ENCODE results near the gene NDUFS3. TPM values are rescaled to one million over a fixed set of nuclear protein-coding genes. Genes with fewer than 3 reads are reported as not detected.
"Not testable (repeated sequence)": the region's sequence is repeated elsewhere in the genome, so short reads cannot be mapped to it uniquely, and the experiment has no call there.

NDUFS3 gene
- total RNA-seq, 2 donors from 2014 or later = 69.6 to 77.7 TPM

DNA sequence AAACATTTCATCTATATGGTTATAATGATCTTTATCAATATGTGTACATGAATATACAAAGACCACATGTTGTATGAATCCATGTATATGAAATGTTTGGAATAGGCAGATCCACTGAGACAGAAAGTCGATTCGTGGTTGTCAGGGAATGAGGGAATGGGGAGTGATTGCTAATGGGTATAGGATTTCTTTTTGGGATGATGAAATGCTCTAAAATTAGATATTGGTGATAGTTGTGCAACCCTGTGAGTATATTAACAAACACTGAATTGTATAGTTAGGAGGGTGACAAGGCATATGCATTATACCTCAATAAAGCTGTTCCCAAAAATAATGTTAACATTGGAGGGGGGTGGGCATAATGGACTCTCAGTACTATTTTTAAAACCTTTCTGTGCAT is 18.4 kb upstream of the NDUFS3 start:
- DNase-seq (ENCODE audit: low spot score) = no peak
- Histone ChIP-seq H3K27ac (no peak overlapping the region), H3K4me1 (replicated peaks) (no peaks in the 10 kb centered on the region), H3K27me3 (replicated peaks; ENCODE audit: insufficient read depth) (no peaks in the 10 kb centered on the region), H3K9me3 (no peaks in the 10 kb centered on the region), H3K4me3 (no peak overlapping the region), H3K36me3 (no peaks in the 10 kb centered on the region)
- intact Hi-C loops (cut with DNase I) = no loop called here
- no peak for TF ChIP-seq POLR2A (IDR thresholded peaks at IDR 0.05)
- no peak for TF ChIP-seq POLR2AphosphoS5 (IDR thresholded peaks at IDR 0.05)
- TF ChIP-seq, protein P1, sequence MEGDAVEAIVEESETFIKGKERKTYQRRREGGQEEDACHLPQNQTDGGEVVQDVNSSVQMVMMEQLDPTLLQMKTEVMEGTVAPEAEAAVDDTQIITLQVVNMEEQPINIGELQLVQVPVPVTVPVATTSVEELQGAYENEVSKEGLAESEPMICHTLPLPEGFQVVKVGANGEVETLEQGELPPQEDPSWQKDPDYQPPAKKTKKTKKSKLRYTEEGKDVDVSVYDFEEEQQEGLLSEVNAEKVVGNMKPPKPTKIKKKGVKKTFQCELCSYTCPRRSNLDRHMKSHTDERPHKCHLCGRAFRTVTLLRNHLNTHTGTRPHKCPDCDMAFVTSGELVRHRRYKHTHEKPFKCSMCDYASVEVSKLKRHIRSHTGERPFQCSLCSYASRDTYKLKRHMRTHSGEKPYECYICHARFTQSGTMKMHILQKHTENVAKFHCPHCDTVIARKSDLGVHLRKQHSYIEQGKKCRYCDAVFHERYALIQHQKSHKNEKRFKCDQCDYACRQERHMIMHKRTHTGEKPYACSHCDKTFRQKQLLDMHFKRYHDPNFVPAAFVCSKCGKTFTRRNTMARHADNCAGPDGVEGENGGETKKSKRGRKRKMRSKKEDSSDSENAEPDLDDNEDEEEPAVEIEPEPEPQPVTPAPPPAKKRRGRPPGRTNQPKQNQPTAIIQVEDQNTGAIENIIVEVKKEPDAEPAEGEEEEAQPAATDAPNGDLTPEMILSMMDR (IDR thresholded peaks at IDR 0.05) = no peak
- 85% methylated on average over 2 of the region's 2 CpGs for WGBS

DNA sequence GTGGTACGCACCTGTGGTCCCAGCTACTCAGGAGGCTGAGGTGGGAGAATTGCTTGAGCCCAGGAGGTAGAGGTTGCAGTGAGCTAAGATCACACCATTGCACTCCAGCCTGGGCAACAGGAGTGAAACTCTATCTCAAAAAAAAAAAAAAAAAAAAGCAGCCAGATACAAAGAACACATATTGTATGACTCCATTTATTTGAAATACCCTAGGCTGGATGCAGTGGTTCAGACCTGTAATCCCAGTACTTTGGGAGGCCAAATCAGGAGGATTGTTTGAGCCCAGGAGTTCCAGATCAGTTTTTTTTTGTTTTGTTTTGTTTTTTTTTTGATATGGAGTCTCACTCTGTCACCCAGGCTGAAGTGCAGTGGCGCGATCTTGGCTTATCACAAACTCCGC is 16.5 kb upstream of the NDUFS3 start:
- H3K4me1 ChIP-seq (replicated peaks); H3K36me3 ChIP-seq; H3K4me3 ChIP-seq; H3K27ac ChIP-seq; H3K27me3 ChIP-seq (replicated peaks; ENCODE audit: insufficient read depth); intact Hi-C loops (cut with DNase I); DNase-seq (ENCODE audit: low spot score); H3K9me3 ChIP-seq: not testable (repeated sequence)
- WGBS = 92% methylated on average over 4 of the region's 4 CpGs

DNA sequence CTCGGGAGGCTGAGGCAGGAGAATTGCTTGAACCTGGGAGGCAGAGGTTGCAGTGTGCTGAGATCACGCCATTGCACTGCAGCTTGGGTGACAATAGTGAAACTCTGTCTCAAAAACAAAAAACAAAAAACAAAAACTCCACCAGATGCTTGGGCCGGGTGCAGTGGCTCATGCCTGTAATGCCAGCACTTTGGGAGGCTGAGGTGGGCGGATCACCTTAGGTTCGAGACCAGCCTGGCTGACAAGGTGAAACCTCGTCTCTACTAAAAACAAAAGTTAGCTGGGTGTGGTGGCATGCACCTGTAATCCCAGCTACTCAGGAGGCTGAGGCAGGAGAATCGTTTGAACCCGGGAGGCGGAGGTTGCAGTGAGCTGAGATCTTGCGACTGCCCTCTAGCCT is 14.5 kb upstream of the NDUFS3 start:
- H3K9me3 ChIP-seq; H3K4me3 ChIP-seq; DNase-seq (ENCODE audit: low spot score); intact Hi-C loops (cut with DNase I); H3K27ac ChIP-seq; H3K36me3 ChIP-seq; H3K27me3 ChIP-seq (replicated peaks; ENCODE audit: insufficient read depth); H3K4me1 ChIP-seq (replicated peaks): not testable (repeated sequence)
- 91% methylated on average over 10 of the region's 10 CpGs for WGBS

DNA sequence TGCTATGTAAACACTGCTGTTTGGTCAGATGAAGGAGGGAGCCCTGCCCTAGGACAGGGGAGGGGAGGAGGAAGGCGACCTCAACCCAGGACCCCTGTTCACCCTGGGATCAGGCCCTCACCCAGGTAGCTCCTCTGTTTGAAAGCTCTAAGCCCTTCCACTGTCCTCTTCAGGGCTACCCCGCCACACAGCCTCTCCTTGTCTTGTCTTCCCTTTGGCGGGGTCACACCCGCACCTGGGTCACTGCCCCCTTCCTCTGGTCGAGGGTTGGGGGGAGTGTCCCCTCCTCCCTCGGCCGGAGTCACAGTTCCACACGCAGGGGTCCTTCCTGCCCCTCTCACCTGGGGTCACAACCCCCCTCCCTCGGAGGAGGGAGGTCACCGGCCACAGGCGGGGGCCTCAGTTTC is 13.9 kb upstream of the NDUFS3 start:
- no peak for TF ChIP-seq POLR2A (IDR thresholded peaks at IDR 0.05)
- TF ChIP-seq, protein P1 (IDR thresholded peaks at IDR 0.05) = no peak
- no peak for TF ChIP-seq POLR2AphosphoS5 (IDR thresholded peaks at IDR 0.05)
- H3K9me3 ChIP-seq = no peaks in the 10 kb centered on the region
- no peak for DNase-seq (ENCODE audit: low spot score)
- H3K27ac ChIP-seq = peak overlapping the region; percentile 79 to 80
- no peaks in the 10 kb centered on the region for H3K4me1 ChIP-seq (replicated peaks)
- no peaks in the 10 kb centered on the region for H3K36me3 ChIP-seq
- intact Hi-C loops (cut with DNase I) = no loop called here
- WGBS = 17% methylated on average over 11 of the region's 11 CpGs
- no peaks in the 10 kb centered on the region for H3K27me3 ChIP-seq (replicated peaks; ENCODE audit: insufficient read depth)
- H3K4me3 ChIP-seq = peak overlapping the region; percentile 84 to 86

DNA sequence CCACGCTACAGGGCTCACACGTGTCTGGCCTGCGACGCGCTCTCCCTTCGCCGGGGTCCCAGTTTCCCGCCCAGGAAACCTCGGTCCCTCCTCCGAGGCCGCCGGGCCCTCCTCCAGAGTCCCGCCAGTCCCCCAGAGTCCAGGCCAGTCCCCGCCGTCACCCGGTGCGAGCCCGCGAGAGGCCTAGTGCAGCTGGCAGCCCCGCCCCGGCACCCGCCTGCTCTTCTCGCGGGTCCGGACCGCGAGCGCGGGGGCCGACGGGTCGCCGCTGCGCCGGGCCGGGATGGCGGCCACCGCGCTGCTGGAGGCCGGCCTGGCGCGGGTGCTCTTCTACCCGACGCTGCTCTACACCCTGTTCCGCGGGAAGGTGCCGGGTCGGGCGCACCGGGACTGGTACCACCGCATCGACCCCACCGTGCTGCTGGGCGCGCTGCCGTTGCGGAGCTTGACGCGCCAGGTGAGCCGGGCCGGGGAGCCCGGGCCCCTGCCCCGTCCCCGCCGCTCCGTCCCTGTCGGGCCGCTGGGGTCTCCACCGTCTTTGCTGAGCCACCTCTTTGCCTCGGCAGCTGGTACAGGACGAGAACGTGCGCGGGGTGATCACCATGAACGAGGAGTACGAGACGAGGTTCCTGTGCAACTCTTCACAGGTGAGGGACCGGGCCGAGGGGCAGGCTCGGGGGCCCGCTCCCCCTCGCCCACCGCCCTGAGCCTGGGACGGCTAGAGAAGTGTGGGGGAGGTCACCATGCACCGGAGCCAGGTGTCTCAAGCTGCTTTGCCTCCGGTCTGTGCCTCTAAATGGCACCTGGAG is 13.3 kb upstream of the NDUFS3 start, which contains the start of gene PTPMT1:
Gene PTPMT1, plus strand, starts transcription at position 260 of the 809 bp plus-strand sequence. Its CDS starts 24 bp downstream, at position 284.
- Histone ChIP-seq H3K4me3 (peak within 1 kb of the TSS; percentile 84 to 86), H3K27ac (peak within 1 kb of the TSS; percentile 79 to 80), H3K9me3 (no peaks in the 10 kb centered on the region), H3K27me3 (replicated peaks; ENCODE audit: insufficient read depth) (no peaks in the 10 kb centered on the region), H3K4me1 (replicated peaks) (no peaks in the 10 kb centered on the region), H3K36me3 (no peaks in the 10 kb centered on the region)
- DNase-seq (ENCODE audit: low spot score) = peak; percentile 33
- intact Hi-C loops (cut with DNase I) = no loop called here
- TF ChIP-seq, protein P1 (IDR thresholded peaks at IDR 0.05) = no peak
- no peak for TF ChIP-seq POLR2A (IDR thresholded peaks at IDR 0.05)
- TF ChIP-seq POLR2AphosphoS5 (IDR thresholded peaks at IDR 0.05) = no peak
- 1% methylated on average over 51 of the region's 86 CpGs for WGBS

DNA sequence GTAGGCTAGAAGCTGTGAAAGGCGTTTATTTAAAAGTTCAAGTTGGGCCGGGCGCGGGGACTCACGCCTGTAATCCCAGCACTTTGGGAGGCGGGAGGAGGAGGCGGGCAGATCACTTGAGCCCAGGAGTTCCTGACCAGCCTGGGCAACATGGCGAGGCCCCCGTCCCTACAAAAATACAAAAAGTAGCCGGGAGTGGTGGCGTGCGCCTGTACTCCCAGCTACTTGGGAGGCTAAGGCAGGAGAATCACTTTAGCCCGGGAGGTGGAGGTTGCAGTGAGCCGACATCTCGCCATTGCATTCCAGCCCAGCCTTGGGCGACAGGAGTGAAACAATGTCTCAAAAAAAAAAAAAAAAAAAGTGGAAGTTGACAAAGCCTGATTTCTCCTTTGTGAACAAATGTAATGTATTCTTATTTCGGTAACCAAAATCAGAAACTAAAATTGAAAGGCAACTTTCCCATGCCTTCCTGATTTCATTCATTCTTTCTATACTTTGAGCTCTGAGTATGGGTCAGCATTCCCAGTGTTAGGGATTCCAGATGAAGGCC is 12.7 kb upstream of the NDUFS3 start:
- DNase-seq (ENCODE audit: low spot score) = no peak
- H3K27me3 ChIP-seq (replicated peaks; ENCODE audit: insufficient read depth) = no peaks in the 10 kb centered on the region
- peak overlapping the region; percentile 84 to 86 for H3K4me3 ChIP-seq
- H3K27ac ChIP-seq = peak overlapping the region; percentile 79 to 80
- H3K9me3 ChIP-seq = no peaks in the 10 kb centered on the region
- intact Hi-C loops (cut with DNase I) = no loop called here
- WGBS = 36% methylated on average over 17 of the region's 17 CpGs
- H3K36me3 ChIP-seq = no peaks in the 10 kb centered on the region
- no peaks in the 10 kb centered on the region for H3K4me1 ChIP-seq (replicated peaks)
- TF ChIP-seq, protein P1 (IDR thresholded peaks at IDR 0.05) = no peak
- TF ChIP-seq POLR2AphosphoS5 (IDR thresholded peaks at IDR 0.05) = no peak
- TF ChIP-seq POLR2A (IDR thresholded peaks at IDR 0.05) = no peak
